ENCODE data around the gene SGCD. TPM values are rescaled to one million over a fixed set of nuclear protein-coding genes. Genes with fewer than 3 reads are reported as not detected.

Gene SGCD
- total and polyA plus RNA-seq, 2 experiments from 2014 or later, result 0.77 to 1.3 TPM

- Histone ChIP-seq H3K9me3 (ENCODE audit: low read depth) (no peaks in the 10 kb centered on the region), H3K4me1 (ENCODE audit: low read depth) (no peaks in the 10 kb centered on the region), H3K36me3 (no peaks in the 10 kb centered on the region), H3K27ac (no peak overlapping the region), H3K4me3 (no peak overlapping the region), H3K27me3 (no peaks in the 10 kb centered on the region)
- no peak for DNase-seq (ENCODE audit: low read depth in 1 of 2, low spot score in 1 of 2)
- TF ChIP-seq CTCF (IDR thresholded peaks at IDR 0.05; ENCODE audit: low read depth, low read length), result no peak
These were observed 195.9 kb downstream of the SGCD start for GRCh38 chr5:156522651-156523529.

GRCh38 chr5:156523607-156524006, 196.6 kb downstream of the SGCD start:
- Histone ChIP-seq H3K27ac (no peak overlapping the region), H3K9me3 (ENCODE audit: low read depth) (no peaks in the 10 kb centered on the region), H3K4me3 (no peak overlapping the region), H3K27me3 (no peaks in the 10 kb centered on the region), H3K36me3 (no peaks in the 10 kb centered on the region), H3K4me1 (ENCODE audit: low read depth) (no peaks in the 10 kb centered on the region)
- no peak for DNase-seq (ENCODE audit: low read depth in 1 of 2, low spot score in 1 of 2)
- no peak for TF ChIP-seq CTCF (IDR thresholded peaks at IDR 0.05; ENCODE audit: low read depth, low read length)

- no peaks in the 10 kb centered on the region for H3K27me3 ChIP-seq
- no peak for DNase-seq (ENCODE audit: low read depth in 1 of 2, low spot score in 1 of 2)
- no peak overlapping the region for H3K27ac ChIP-seq
- no peak overlapping the region for H3K4me3 ChIP-seq
- H3K9me3 ChIP-seq (ENCODE audit: low read depth), result no peaks in the 10 kb centered on the region
- no peaks in the 10 kb centered on the region for H3K36me3 ChIP-seq
- TF ChIP-seq CTCF (IDR thresholded peaks at IDR 0.05; ENCODE audit: low read depth, low read length), result no peak
- no peaks in the 10 kb centered on the region for H3K4me1 ChIP-seq (ENCODE audit: low read depth)
These were observed 199.3 kb downstream of the SGCD start for GRCh38 chr5:156526081-156526925.

DNA sequence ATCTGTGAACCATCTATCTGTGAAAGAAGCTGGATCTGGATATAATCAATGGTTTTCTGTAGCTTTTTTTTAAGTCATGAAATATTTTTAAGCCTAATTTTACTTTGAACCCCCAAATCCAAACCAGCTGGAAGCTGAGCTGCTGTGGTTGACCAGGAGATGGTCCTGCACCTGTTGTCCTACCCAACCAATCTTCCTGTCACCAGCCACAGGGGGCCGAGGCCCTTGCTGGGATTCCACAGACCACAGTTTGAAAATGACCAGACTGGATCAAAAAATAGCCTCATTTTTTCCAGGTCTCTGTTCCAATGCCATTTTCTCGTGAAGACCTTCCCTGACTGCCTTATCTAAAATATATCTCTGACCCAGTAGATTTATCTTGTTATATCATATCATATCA, 200.6 kb downstream of the SGCD start:
- no peak overlapping the region for H3K27ac ChIP-seq
- DNase-seq (ENCODE audit: low read depth in 1 of 2, low spot score in 1 of 2), result no peak
- no peak overlapping the region for H3K4me3 ChIP-seq
- no peaks in the 10 kb centered on the region for H3K27me3 ChIP-seq
- TF ChIP-seq CTCF (IDR thresholded peaks at IDR 0.05; ENCODE audit: low read depth, low read length), result no peak
- H3K4me1 ChIP-seq (ENCODE audit: low read depth), result no peaks in the 10 kb centered on the region
- H3K9me3 ChIP-seq (ENCODE audit: low read depth), result no peaks in the 10 kb centered on the region
- no peaks in the 10 kb centered on the region for H3K36me3 ChIP-seq

DNA sequence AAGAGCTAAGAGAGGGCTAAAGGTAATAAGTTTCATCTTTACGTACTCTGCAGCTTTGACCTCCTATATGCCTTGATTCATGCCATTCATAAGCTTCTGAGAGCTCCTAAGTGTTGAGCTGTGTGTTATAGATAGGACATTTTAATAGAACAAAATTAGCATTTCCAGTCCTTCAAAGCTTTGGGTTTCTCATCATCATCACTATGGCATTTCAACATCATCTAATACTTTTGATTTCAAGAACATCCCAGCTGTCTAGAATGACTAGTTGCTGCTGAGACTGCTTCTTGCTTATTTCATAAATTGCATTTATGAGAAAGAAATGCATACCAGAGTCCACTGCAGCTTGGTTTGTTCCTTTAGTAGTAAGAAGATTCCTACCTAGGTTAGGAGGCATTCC, 201.7 kb downstream of the SGCD start:
- Histone ChIP-seq H3K27ac (no peak overlapping the region), H3K4me3 (no peak overlapping the region), H3K36me3 (no peaks in the 10 kb centered on the region), H3K4me1 (ENCODE audit: low read depth) (no peaks in the 10 kb centered on the region), H3K9me3 (ENCODE audit: low read depth) (no peaks in the 10 kb centered on the region), H3K27me3 (no peaks in the 10 kb centered on the region)
- no peak for TF ChIP-seq CTCF (IDR thresholded peaks at IDR 0.05; ENCODE audit: low read depth, low read length)
- DNase-seq (ENCODE audit: low read depth in 1 of 2, low spot score in 1 of 2), result no peak
